Activated CD8-positive, alpha-beta T cell treated with anti-CD3 and anti-CD28 coated beads for 36 hours (primary cell): ENCODE measurements around the gene YRDC. TPM values are rescaled to one million over a fixed set of nuclear protein-coding genes. Genes with fewer than 3 reads are reported as not detected.

Experiments used
- ATAC-seq: fragments of 200-7000 bp; cut with Tn5 transposase; one replicate; pipeline ENCODE4 v1.10.0; 2021; ENCODE audit warnings: mild to moderate bottlenecking, moderate library complexity
- CTCF ChIA-PET: fragments of 350-600 bp; sonication (Branson Sonifier 250); formaldehyde crosslinking; loops from one replicate; lab custom pipeline; 2021; ENCODE audit warnings: antibody characterized with exemption; lab: Charles Lee
- POLR2A ChIA-PET: fragments of 350-600 bp; sonication (Branson Sonifier 250); formaldehyde crosslinking; loops from one replicate; lab custom pipeline; 2021; ENCODE audit warnings: antibody characterized with exemption; lab: Charles Lee
- DNase-seq: peaks from one replicate; pipeline ENCODE4 v3.0.0-alpha.2; 2020
- H3K27ac Mint-ChIP-seq: one replicate; pipeline ENCODE4 v1.8.0; 2021; ENCODE audit warnings: mild to moderate bottlenecking, mixed read lengths
- H3K27me3 Mint-ChIP-seq: one replicate; pipeline ENCODE4 v1.8.0; 2021; ENCODE audit warnings: mixed read lengths
- H3K36me3 Mint-ChIP-seq: one replicate; pipeline ENCODE4 v1.8.0; 2021; ENCODE audit warnings: low read depth, mixed read lengths
- H3K4me1 Mint-ChIP-seq: one replicate; pipeline ENCODE4 v1.8.0; 2021; ENCODE audit warnings: low read depth, mixed read lengths
- H3K4me3 Mint-ChIP-seq: one replicate; pipeline ENCODE4 v1.8.0; 2021; ENCODE audit warnings: mild to moderate bottlenecking, moderate library complexity, mixed read lengths
- H3K9me3 Mint-ChIP-seq: one replicate; pipeline ENCODE4 v1.8.0; 2021; ENCODE audit warnings: mixed read lengths
- CTCF ChIP-seq: fragments of 200-600 bp; IDR thresholded peaks from one replicate; pipeline ENCODE4 v1.8.0; 2022; ENCODE audit warnings: antibody characterized with exemption, mild to moderate bottlenecking
- intact Hi-C: fragments of 100-400 bp; cut with micrococcal nuclease; formaldehyde crosslinking; loops from one replicate; pipeline ENCODE4 v1.10.0; 2022
- total RNA-seq, 2 experiments: library from RNA; stranded (reverse); gene quantifications; one replicate each; pipeline ENCODE4 v1.2.3, GENCODE V29; 2021

Gene YRDC
- total RNA-seq, 2 experiments from 2014 or later, result 36.2 to 37.1 TPM

- Mint-ChIP-seq H3K27ac (no peak overlapping the region), H3K9me3 (no peaks in the 10 kb centered on the region), H3K27me3 (peaks cover 68% of the 10 kb centered on the region), H3K4me3 (peak overlapping the region; percentile 36), H3K4me1 (peaks cover 17% of the 10 kb centered on the region), H3K36me3 (no peaks in the 10 kb centered on the region)
- ATAC-seq (peak; percentile 85), DNase-seq (peak; percentile 65)
- CTCF ChIA-PET, result interaction anchor here (1.4 kb wide), 2 partner anchors 28 to 167 kb away, joined by 3 to 5 read pairs; no protein-coding TSS in a partner anchor
- no peak for TF ChIP-seq CTCF
- intact Hi-C loops, result no loop called here
- POLR2A ChIA-PET, result interaction anchor here (1.5 to 3.4 kb wide), 2 partner anchors 13 to 42 kb away, joined by 3 to 18 read pairs; partner anchors contain the start of genes C1orf122 and YRDC
Observed at GRCh38 chr1:37765916-37766664, 41.9 kb downstream of the YRDC start.

GRCh38 chr1:37764888-37765441, 43.0 kb downstream of the YRDC start, which contains the start of gene EPHA10:
TSS of gene EPHA10 (minus strand) at chr1:37765120. CDS start at chr1:37765066, 54 bp downstream.
- DNase-seq (no peak), ATAC-seq (no peak)
- intact Hi-C loops, result no loop called here
- peaks cover 64% of the 10 kb centered on the region for H3K27me3 Mint-ChIP-seq
- POLR2A ChIA-PET, result interaction anchor here (0.6 to 3.4 kb wide), 5 partner anchors 10 to 301 kb away, joined by 3 to 18 read pairs (median 3); partner anchors contain the start of genes C1orf122 and YRDC
- no peaks in the 10 kb centered on the region for H3K36me3 Mint-ChIP-seq
- H3K4me1 Mint-ChIP-seq, result peaks cover 17% of the 10 kb centered on the region
- H3K4me3 Mint-ChIP-seq, result peak within 1 kb of the TSS; percentile 36
- no peak within 1 kb of the TSS for H3K27ac Mint-ChIP-seq
- CTCF ChIA-PET, result interaction anchor here (0.8 to 1.4 kb wide), 4 partner anchors 29 to 166 kb away, joined by 3 to 5 read pairs (median 3); partner anchors contain the start of gene CDCA8
- TF ChIP-seq CTCF, result no peak
- H3K9me3 Mint-ChIP-seq, result no peaks in the 10 kb centered on the region

- ATAC-seq, result peak; percentile 61
- no peaks in the 10 kb centered on the region for H3K36me3 Mint-ChIP-seq
- TF ChIP-seq CTCF, result no peak
- no peak overlapping the region for H3K4me3 Mint-ChIP-seq
- no peaks in the 10 kb centered on the region for H3K9me3 Mint-ChIP-seq
- DNase-seq, result peak; percentile 71
- H3K27ac Mint-ChIP-seq, result no peak overlapping the region
- H3K27me3 Mint-ChIP-seq, result peaks cover 62% of the 10 kb centered on the region
- intact Hi-C loops, result no loop called here
- peaks cover 17% of the 10 kb centered on the region for H3K4me1 Mint-ChIP-seq
- ChIA-PET POLR2A (interaction anchor here (0.6 to 3.4 kb wide), 3 partner anchors 43 to 301 kb away, joined by 3 to 18 read pairs (median 3); partner anchors contain the start of genes C1orf122 and YRDC), CTCF (interaction anchor here (1.0 to 1.4 kb wide), 2 partner anchors 30 to 72 kb away, joined by 3 to 5 read pairs; partner anchors contain the start of gene CDCA8)
Observed at GRCh38 chr1:37764414-37764825, 43.6 kb downstream of the YRDC start.

- Mint-ChIP-seq H3K27me3 (peaks cover 57% of the 10 kb centered on the region), H3K4me3 (no peak overlapping the region), H3K27ac (no peak overlapping the region), H3K36me3 (no peaks in the 10 kb centered on the region), H3K9me3 (no peaks in the 10 kb centered on the region), H3K4me1 (peaks cover 17% of the 10 kb centered on the region)
- POLR2A ChIA-PET, result interaction anchor here (0.7 to 3.4 kb wide), 2 partner anchors 44 to 193 kb away, joined by 3 to 18 read pairs; partner anchors contain the start of genes C1orf122 and YRDC
- no peak for TF ChIP-seq CTCF
- intact Hi-C loops, result no loop called here
- ATAC-seq (no peak), DNase-seq (no peak)
- CTCF ChIA-PET, result interaction anchor here (1.0 kb wide), 1 partner anchor 71 kb away, joined by 3 read pairs; the partner anchor contains the start of gene CDCA8
Observed at GRCh38 chr1:37763791-37764413, 44.1 kb downstream of the YRDC start.
